ENCODE measurements around the gene DDX25.

- TF ChIP-seq EZH2 (IDR thresholded peaks at IDR 0.05; ENCODE audit: borderline replicate concordance) (no peak), CTCF (IDR thresholded peaks at IDR 0.05; ENCODE audit: poor library complexity) (no peak)
Measured at GRCh38 chr11:125923633-125924032, 19.3 kb downstream of the DDX25 start.

All from hepatocyte (in vitro differentiated cells).